GM23338 (cell line): ENCODE measurements around the gene SAMD7. TPM values are rescaled to one million over a fixed set of nuclear protein-coding genes. Genes with fewer than 3 reads are reported as not detected.

Experiments
- CREB1 ChIP-seq: fragments of 250-450 bp; sonication (Bioruptor Pico); IDR thresholded peaks from 2 replicates; pipeline ENCODE4 v1.5.0; 2020; ENCODE audit warnings: low read depth, mild to moderate bottlenecking, moderate library complexity
- ZNF114 ChIP-seq: fragments of 250-450 bp; sonication (Bioruptor Pico); IDR thresholded peaks from 2 replicates; pipeline ENCODE4 v1.5.0; 2020; ENCODE audit warnings: mild to moderate bottlenecking, moderate library complexity
- polyA plus RNA-seq: library from polyadenylated mRNA; unstranded; fragments of >200 nt; fragmentation: Nextera tagmentation; extraction: Ambion mirVana; gene quantifications from 2 replicates; pipeline ENCODE4 v1.2.1, GENCODE V29; 2016
- total RNA-seq: library from RNA; depleted of rRNA; stranded (reverse); fragments of >200 nt; shearing (Covaris generic); gene quantifications from 2 replicates; pipeline ENCODE4 v1.2.3, GENCODE V29; 2014
- TF ChIP-seq, protein P1 (sequence below): fragments of 250-450 bp; sonication (Bioruptor Pico); IDR thresholded peaks from 2 replicates; pipeline ENCODE4 v1.5.0; 2020; ENCODE audit warnings: mild to moderate bottlenecking, moderate library complexity
- TF ChIP-seq, protein P2 (sequence below): IDR thresholded peaks from one replicate; pipeline ENCODE4 v1.6.1; 2018; ENCODE audit warnings: antibody characterized with exemption; ENCODE audit not compliant: unreplicated experiment

The SAMD7 gene
- total and polyA plus RNA-seq, 2 experiments from 2014 or later: not detected

DNA sequence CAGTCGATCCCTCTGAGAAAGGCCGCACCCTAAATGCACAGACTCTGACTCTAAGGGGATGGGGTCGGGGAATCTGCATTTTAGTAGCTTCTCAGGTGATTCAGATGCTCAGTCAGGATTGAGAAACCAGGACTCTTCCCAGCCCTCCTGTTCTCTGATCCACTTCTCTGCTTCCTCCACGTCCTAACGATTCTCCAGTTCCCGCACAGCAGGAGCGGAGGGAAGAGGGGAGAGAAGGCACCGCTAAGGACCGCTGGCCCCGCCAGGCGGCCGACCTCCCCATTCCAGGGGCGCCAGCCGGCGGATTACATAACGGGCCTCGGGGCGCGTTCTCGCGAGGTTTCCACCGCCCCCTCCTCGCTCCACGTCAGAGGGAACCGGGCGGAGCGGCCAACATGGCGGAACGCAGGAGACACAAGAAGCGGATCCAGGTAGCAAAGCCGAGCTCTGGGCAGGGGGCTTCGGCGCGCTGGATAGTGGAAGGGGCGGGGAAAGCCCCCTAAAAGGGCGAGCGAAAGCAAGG is 55.1 kb downstream of the SAMD7 start, which contains the start of gene SEC62 (continued):
- TF ChIP-seq, protein P1, sequence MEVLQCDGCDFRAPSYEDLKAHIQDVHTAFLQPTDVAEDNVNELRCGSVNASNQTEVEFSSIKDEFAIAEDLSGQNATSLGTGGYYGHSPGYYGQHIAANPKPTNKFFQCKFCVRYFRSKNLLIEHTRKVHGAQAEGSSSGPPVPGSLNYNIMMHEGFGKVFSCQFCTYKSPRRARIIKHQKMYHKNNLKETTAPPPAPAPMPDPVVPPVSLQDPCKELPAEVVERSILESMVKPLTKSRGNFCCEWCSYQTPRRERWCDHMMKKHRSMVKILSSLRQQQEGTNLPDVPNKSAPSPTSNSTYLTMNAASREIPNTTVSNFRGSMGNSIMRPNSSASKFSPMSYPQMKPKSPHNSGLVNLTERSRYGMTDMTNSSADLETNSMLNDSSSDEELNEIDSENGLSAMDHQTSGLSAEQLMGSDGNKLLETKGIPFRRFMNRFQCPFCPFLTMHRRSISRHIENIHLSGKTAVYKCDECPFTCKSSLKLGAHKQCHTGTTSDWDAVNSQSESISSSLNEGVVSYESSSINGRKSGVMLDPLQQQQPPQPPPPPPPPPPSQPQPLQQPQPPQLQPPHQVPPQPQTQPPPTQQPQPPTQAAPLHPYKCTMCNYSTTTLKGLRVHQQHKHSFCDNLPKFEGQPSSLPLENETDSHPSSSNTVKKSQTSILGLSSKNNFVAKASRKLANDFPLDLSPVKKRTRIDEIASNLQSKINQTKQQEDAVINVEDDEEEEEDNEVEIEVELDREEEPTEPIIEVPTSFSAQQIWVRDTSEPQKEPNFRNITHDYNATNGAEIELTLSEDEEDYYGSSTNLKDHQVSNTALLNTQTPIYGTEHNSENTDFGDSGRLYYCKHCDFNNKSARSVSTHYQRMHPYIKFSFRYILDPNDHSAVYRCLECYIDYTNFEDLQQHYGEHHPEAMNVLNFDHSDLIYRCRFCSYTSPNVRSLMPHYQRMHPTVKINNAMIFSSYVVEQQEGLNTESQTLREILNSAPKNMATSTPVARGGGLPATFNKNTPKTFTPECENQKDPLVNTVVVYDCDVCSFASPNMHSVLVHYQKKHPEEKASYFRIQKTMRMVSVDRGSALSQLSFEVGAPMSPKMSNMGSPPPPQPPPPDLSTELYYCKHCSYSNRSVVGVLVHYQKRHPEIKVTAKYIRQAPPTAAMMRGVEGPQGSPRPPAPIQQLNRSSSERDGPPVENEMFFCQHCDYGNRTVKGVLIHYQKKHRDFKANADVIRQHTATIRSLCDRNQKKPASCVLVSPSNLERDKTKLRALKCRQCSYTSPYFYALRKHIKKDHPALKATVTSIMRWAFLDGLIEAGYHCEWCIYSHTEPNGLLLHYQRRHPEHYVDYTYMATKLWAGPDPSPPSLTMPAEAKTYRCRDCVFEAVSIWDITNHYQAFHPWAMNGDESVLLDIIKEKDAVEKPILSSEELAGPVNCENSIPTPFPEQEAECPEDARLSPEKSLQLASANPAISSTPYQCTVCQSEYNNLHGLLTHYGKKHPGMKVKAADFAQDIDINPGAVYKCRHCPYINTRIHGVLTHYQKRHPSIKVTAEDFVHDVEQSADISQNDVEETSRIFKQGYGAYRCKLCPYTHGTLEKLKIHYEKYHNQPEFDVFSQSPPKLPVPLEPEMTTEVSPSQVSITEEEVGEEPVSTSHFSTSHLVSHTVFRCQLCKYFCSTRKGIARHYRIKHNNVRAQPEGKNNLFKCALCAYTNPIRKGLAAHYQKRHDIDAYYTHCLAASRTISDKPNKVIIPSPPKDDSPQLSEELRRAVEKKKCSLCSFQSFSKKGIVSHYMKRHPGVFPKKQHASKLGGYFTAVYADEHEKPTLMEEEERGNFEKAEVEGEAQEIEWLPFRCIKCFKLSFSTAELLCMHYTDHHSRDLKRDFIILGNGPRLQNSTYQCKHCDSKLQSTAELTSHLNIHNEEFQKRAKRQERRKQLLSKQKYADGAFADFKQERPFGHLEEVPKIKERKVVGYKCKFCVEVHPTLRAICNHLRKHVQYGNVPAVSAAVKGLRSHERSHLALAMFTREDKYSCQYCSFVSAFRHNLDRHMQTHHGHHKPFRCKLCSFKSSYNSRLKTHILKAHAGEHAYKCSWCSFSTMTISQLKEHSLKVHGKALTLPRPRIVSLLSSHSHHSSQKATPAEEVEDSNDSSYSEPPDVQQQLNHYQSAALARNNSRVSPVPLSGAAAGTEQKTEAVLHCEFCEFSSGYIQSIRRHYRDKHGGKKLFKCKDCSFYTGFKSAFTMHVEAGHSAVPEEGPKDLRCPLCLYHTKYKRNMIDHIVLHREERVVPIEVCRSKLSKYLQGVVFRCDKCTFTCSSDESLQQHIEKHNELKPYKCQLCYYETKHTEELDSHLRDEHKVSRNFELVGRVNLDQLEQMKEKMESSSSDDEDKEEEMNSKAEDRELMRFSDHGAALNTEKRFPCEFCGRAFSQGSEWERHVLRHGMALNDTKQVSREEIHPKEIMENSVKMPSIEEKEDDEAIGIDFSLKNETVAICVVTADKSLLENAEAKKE (CRISPR knock-in tag): peak; percentile 98
- peak; percentile 97 for TF ChIP-seq ZNF114
- TF ChIP-seq, protein P2, sequence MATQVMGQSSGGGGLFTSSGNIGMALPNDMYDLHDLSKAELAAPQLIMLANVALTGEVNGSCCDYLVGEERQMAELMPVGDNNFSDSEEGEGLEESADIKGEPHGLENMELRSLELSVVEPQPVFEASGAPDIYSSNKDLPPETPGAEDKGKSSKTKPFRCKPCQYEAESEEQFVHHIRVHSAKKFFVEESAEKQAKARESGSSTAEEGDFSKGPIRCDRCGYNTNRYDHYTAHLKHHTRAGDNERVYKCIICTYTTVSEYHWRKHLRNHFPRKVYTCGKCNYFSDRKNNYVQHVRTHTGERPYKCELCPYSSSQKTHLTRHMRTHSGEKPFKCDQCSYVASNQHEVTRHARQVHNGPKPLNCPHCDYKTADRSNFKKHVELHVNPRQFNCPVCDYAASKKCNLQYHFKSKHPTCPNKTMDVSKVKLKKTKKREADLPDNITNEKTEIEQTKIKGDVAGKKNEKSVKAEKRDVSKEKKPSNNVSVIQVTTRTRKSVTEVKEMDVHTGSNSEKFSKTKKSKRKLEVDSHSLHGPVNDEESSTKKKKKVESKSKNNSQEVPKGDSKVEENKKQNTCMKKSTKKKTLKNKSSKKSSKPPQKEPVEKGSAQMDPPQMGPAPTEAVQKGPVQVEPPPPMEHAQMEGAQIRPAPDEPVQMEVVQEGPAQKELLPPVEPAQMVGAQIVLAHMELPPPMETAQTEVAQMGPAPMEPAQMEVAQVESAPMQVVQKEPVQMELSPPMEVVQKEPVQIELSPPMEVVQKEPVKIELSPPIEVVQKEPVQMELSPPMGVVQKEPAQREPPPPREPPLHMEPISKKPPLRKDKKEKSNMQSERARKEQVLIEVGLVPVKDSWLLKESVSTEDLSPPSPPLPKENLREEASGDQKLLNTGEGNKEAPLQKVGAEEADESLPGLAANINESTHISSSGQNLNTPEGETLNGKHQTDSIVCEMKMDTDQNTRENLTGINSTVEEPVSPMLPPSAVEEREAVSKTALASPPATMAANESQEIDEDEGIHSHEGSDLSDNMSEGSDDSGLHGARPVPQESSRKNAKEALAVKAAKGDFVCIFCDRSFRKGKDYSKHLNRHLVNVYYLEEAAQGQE: no peak
- peak; percentile 91 for TF ChIP-seq CREB1
